ENCODE measurements around the gene BZW2. TPM values are rescaled to one million over a fixed set of nuclear protein-coding genes. Genes with fewer than 3 reads are reported as not detected.

Gene BZW2
- total RNA-seq, 6 donors from 2014 or later, result 27.9 to 63.7 (median 31.9) TPM

GRCh38 chr7:16649196-16649595, 3.2 kb downstream of the BZW2 start:
- ATAC-seq (ENCODE audit: low FRiP score in 2 of 2) (no peak), DNase-seq (no peak)
- Histone ChIP-seq H3K27ac (peak overlapping the region in 3 of 4 donors; percentile 5 to 44 (median 18)), H3K27me3 (no peaks in the 10 kb centered on the region), H3K4me1 (peaks cover 14 to 31% (median 28%) of the 10 kb centered on the region in 4 donors), H3K36me3 (no peaks in the 10 kb centered on the region), H3K4me3 (no peak overlapping the region), H3K9me3 (no peaks in the 10 kb centered on the region)
- 76 to 77% methylated on average over 1 of the region's 1 CpG for WGBS, 2 donors
- TF ChIP-seq POLR2A (IDR thresholded peaks at IDR 0.05) (no peak), EP300 (IDR thresholded peaks at IDR 0.05) (peak in 1 of 4 donors; percentile 24)

GRCh38 chr7:16650266-16650665, 4.3 kb downstream of the BZW2 start:
- WGBS, 2 donors, result 62 to 87% methylated on average over 2 of the region's 2 CpGs

GRCh38 chr7:16651396-16652239, 5.6 kb downstream of the BZW2 start:
- WGBS, 2 donors, result 64 to 65% methylated on average over 9 of the region's 9 CpGs
- Histone ChIP-seq H3K4me3 (no peak overlapping the region), H3K36me3 (no peaks in the 10 kb centered on the region), H3K9me3 (no peaks in the 10 kb centered on the region), H3K4me1 (peaks cover 14 to 29% (median 24%) of the 10 kb centered on the region in 4 donors), H3K27ac (no peak overlapping the region), H3K27me3 (no peaks in the 10 kb centered on the region)
- ATAC-seq (ENCODE audit: low FRiP score in 2 of 2), result peak in 1 of 2 donors; percentile 46
- no peak for DNase-seq
- no peak for TF ChIP-seq EP300 (IDR thresholded peaks at IDR 0.05)
- TF ChIP-seq POLR2A (IDR thresholded peaks at IDR 0.05), result no peak
- no peak for TF ChIP-seq CTCF (IDR thresholded peaks at IDR 0.05)
- no peak for TF ChIP-seq POLR2AphosphoS5 (IDR thresholded peaks at IDR 0.05)

More at GRCh38 chr7:16650266-16650665, 4.3 kb downstream of the BZW2 start:
- no peak overlapping the region for H3K27ac ChIP-seq
- H3K4me1 ChIP-seq, result peaks cover 14 to 29% (median 24%) of the 10 kb centered on the region in 4 donors
- H3K36me3 ChIP-seq, result no peaks in the 10 kb centered on the region
- H3K4me3 ChIP-seq, result no peak overlapping the region
- no peaks in the 10 kb centered on the region for H3K9me3 ChIP-seq
- TF ChIP-seq POLR2A (IDR thresholded peaks at IDR 0.05) (no peak), CTCF (IDR thresholded peaks at IDR 0.05) (no peak), POLR2AphosphoS5 (IDR thresholded peaks at IDR 0.05) (no peak), EP300 (IDR thresholded peaks at IDR 0.05) (peak in 1 of 4 donors; percentile 41)
- no peaks in the 10 kb centered on the region for H3K27me3 ChIP-seq
- ATAC-seq (ENCODE audit: low FRiP score in 2 of 2) (no peak), DNase-seq (peak in 1 of 2 donors; percentile 58)

GRCh38 chr7:16652240-16652583, 6.2 kb downstream of the BZW2 start:
- Histone ChIP-seq H3K4me3 (no peak overlapping the region), H3K27me3 (no peaks in the 10 kb centered on the region), H3K36me3 (no peaks in the 10 kb centered on the region), H3K27ac (peak overlapping the region in 2 of 4 donors; percentile 1 to 42), H3K9me3 (no peaks in the 10 kb centered on the region), H3K4me1 (peaks cover 14 to 29% (median 18%) of the 10 kb centered on the region in 4 donors)
- DNase-seq (no peak), ATAC-seq (ENCODE audit: low FRiP score in 2 of 2) (peak in 1 of 2 donors; percentile 43)
- TF ChIP-seq POLR2AphosphoS5 (IDR thresholded peaks at IDR 0.05), result no peak
- no peak for TF ChIP-seq CTCF (IDR thresholded peaks at IDR 0.05)
- TF ChIP-seq EP300 (IDR thresholded peaks at IDR 0.05), result no peak
- TF ChIP-seq POLR2A (IDR thresholded peaks at IDR 0.05), result no peak
- 85 to 87% methylated on average over 7 of the region's 7 CpGs for WGBS, 2 donors

- DNase-seq (peak in 1 of 2 donors; percentile 83), ATAC-seq (ENCODE audit: low FRiP score in 2 of 2) (peak; percentile 19 to 75)
- Histone ChIP-seq H3K9me3 (no peaks in the 10 kb centered on the region), H3K4me1 (peaks cover 7 to 29% (median 13%) of the 10 kb centered on the region in 4 donors), H3K27ac (peak overlapping the region in 1 of 4 donors; percentile 42), H3K36me3 (no peaks in the 10 kb centered on the region), H3K4me3 (no peak overlapping the region), H3K27me3 (no peaks in the 10 kb centered on the region)
- TF ChIP-seq POLR2AphosphoS5 (IDR thresholded peaks at IDR 0.05), result no peak
- no peak for TF ChIP-seq EP300 (IDR thresholded peaks at IDR 0.05)
- TF ChIP-seq POLR2A (IDR thresholded peaks at IDR 0.05), result no peak
- TF ChIP-seq CTCF (IDR thresholded peaks at IDR 0.05), result no peak
- 67 to 70% methylated on average over 2 of the region's 2 CpGs for WGBS, 2 donors
Observed at GRCh38 chr7:16652888-16653287, 6.9 kb downstream of the BZW2 start.

Measured in upper lobe of left lung (tissue), 6 donors.